HL-60 (cell line): ENCODE data around the gene MSX2.

Experiments used
- DNase-seq, 2 experiments: peaks; one replicate each; pipeline ENCODE4 v3.0.0-alpha.2; 2010 to 2020; ENCODE audit warnings: low read depth in 1 of 2, low spot score in 1 of 2
- H3K27ac ChIP-seq: fragments of 250-450 bp; sonication (Bioruptor Pico); replicated peaks from 2 replicates; pipeline ENCODE4 v1.5.1; 2020; ENCODE audit warnings: mild to moderate bottlenecking, moderate library complexity
- H3K27me3 ChIP-seq: fragments of 250-450 bp; sonication (Bioruptor Pico); 2 replicates; pipeline ENCODE4 v1.5.1; 2021; ENCODE audit warnings: mild to moderate bottlenecking, moderate library complexity; ENCODE audit not compliant: insufficient read depth, poor library complexity, severe bottlenecking
- H3K4me3 ChIP-seq: replicated peaks from 2 replicates; pipeline ENCODE4 v1.5.1; 2011; ENCODE audit warnings: mild to moderate bottlenecking, control low read depth, low read length; ENCODE audit not compliant: insufficient read depth
- GABPA ChIP-seq: IDR thresholded peaks from 2 replicates; pipeline ENCODE4 v1.6.1; 2012; ENCODE audit warnings: low read depth
- POLR2AphosphoS5 ChIP-seq: IDR thresholded peaks from 2 replicates; pipeline ENCODE4 v1.6.1; 2012; ENCODE audit warnings: low read depth
- SPI1 ChIP-seq: IDR thresholded peaks from 2 replicates; pipeline ENCODE4 v1.6.1; 2012; ENCODE audit warnings: low read depth, mild to moderate bottlenecking, borderline replicate concordance
- TF ChIP-seq, protein P1 (sequence below): IDR thresholded peaks from one replicate; pipeline ENCODE4 v1.5.1; 2011; ENCODE audit warnings: low read length, control low read depth, inconsistent platforms; ENCODE audit not compliant: insufficient read depth
- TF ChIP-seq, protein P2 (sequence below): IDR thresholded peaks from 2 replicates; pipeline ENCODE4 v1.6.1; 2012; ENCODE audit warnings: low read depth; ENCODE audit not compliant: insufficient replicate concordance

The MSX2 gene

DNA sequence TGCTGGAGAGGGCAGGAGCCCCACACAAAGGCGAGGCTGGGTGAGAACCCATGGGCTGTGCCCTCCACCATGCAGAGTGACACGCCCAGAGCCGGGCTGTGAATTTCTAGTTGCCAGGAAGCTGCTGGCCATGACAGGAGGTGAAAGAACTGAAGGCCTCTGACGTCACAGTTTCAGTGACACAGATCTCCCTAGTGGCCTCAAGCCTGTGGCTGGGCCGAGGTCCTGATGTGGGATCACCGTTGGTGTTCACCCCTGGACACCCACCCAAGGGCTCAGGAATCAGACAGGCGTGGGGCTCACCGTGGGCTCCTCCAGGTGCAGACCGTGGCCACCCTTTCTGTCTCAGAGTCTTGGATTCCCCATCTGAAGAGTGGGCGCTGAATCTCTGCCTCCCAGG, 39.9 kb downstream of the MSX2 start:
- Histone ChIP-seq H3K4me3 (no peak overlapping the region), H3K27ac (no peak overlapping the region), H3K27me3 (no peaks in the 10 kb centered on the region)
- TF ChIP-seq POLR2AphosphoS5 (no peak), SPI1 (no peak)
- TF ChIP-seq, protein P1, sequence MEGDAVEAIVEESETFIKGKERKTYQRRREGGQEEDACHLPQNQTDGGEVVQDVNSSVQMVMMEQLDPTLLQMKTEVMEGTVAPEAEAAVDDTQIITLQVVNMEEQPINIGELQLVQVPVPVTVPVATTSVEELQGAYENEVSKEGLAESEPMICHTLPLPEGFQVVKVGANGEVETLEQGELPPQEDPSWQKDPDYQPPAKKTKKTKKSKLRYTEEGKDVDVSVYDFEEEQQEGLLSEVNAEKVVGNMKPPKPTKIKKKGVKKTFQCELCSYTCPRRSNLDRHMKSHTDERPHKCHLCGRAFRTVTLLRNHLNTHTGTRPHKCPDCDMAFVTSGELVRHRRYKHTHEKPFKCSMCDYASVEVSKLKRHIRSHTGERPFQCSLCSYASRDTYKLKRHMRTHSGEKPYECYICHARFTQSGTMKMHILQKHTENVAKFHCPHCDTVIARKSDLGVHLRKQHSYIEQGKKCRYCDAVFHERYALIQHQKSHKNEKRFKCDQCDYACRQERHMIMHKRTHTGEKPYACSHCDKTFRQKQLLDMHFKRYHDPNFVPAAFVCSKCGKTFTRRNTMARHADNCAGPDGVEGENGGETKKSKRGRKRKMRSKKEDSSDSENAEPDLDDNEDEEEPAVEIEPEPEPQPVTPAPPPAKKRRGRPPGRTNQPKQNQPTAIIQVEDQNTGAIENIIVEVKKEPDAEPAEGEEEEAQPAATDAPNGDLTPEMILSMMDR, result no peak
- no peak for DNase-seq

DNA sequence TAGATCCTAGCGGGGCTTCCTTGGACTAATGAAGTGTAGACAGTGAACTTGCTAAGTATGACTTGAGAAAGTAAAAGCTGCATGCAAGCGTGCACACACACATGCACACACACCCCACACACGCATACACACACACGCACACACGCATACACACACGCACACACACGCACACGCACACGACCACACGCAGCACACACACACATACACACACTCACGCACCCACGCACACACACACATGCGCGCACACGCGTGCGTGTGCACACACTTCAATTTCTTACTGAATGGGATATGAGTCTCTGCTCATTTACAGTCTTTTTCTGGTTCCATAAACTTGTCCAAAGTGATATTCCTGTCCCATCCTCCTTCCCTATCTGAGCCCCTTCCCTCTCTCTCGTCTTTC, 41.2 kb downstream of the MSX2 start:
- no peak for DNase-seq
- TF ChIP-seq, protein P1, result no peak
- TF ChIP-seq, protein P2, sequence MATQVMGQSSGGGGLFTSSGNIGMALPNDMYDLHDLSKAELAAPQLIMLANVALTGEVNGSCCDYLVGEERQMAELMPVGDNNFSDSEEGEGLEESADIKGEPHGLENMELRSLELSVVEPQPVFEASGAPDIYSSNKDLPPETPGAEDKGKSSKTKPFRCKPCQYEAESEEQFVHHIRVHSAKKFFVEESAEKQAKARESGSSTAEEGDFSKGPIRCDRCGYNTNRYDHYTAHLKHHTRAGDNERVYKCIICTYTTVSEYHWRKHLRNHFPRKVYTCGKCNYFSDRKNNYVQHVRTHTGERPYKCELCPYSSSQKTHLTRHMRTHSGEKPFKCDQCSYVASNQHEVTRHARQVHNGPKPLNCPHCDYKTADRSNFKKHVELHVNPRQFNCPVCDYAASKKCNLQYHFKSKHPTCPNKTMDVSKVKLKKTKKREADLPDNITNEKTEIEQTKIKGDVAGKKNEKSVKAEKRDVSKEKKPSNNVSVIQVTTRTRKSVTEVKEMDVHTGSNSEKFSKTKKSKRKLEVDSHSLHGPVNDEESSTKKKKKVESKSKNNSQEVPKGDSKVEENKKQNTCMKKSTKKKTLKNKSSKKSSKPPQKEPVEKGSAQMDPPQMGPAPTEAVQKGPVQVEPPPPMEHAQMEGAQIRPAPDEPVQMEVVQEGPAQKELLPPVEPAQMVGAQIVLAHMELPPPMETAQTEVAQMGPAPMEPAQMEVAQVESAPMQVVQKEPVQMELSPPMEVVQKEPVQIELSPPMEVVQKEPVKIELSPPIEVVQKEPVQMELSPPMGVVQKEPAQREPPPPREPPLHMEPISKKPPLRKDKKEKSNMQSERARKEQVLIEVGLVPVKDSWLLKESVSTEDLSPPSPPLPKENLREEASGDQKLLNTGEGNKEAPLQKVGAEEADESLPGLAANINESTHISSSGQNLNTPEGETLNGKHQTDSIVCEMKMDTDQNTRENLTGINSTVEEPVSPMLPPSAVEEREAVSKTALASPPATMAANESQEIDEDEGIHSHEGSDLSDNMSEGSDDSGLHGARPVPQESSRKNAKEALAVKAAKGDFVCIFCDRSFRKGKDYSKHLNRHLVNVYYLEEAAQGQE, result no peak
- TF ChIP-seq SPI1, result no peak
- no peak for TF ChIP-seq GABPA
- Histone ChIP-seq H3K27ac (no peak overlapping the region), H3K27me3 (no peaks in the 10 kb centered on the region), H3K4me3 (no peak overlapping the region)

DNA sequence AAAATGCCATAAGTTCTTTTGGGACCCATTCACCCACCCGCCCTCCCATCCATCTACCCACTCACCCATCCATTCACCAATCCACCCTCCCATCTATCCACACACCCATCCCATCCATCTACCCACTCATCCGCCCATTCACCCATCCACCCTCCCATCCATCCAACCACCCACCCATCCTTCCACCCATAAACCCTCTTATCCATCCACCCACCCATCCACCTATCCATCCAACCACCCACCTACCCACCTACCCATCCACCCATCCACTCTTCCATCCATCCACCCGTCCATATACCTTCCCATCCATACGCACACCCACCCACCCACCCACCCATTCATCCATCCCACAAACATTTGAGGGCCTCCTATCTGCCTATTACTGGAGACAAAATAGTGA, 43.3 kb downstream of the MSX2 start:
- no peak overlapping the region for H3K4me3 ChIP-seq
- TF ChIP-seq, protein P1, result no peak
- TF ChIP-seq, protein P2, result no peak
- H3K27ac ChIP-seq, result no peak overlapping the region
- no peaks in the 10 kb centered on the region for H3K27me3 ChIP-seq
- no peak for DNase-seq

DNA sequence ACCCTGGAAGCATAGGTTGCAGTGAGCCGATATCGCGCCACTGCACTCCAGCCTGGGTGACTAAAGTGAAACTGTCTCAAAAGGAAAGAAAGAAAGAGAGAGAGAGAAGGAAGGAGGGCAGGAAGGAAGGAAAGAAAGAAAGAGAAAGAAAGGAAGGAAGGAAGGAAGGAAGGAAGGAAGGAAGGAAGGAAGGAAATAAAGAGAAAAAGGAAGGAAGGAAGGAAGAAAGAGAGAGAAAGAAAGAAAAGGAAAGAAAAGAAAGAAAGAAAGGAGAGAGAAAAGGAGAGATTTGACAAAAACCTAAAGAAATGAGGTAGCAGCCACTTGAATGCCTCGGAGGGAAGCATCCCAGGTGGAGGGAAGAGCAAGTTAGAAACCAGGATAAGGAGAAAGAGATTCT, 44.6 kb downstream of the MSX2 start:
- TF ChIP-seq, protein P1, result no peak
- TF ChIP-seq, protein P2, result no peak
- TF ChIP-seq GABPA (no peak), SPI1 (no peak), POLR2AphosphoS5 (no peak)
- Histone ChIP-seq H3K27me3 (no peaks in the 10 kb centered on the region), H3K4me3 (no peak overlapping the region), H3K27ac (no peak overlapping the region)
- DNase-seq, result no peak
